ENCODE results near the gene TMEM255A.

TMEM255A gene

GRCh38 chrX:120304256-120304655 lies 7.0 kb downstream of the TMEM255A start:
- no peaks in the 10 kb centered on the region for H3K36me3 ChIP-seq (ENCODE audit: control insufficient read depth, insufficient read depth, low read length)
- H3K27me3 ChIP-seq (ENCODE audit: control insufficient read depth, insufficient read depth, low read length) = no peaks in the 10 kb centered on the region
- no peak overlapping the region for H3K4me3 ChIP-seq (ENCODE audit: low read depth, low read length)
- H2AFZ ChIP-seq = no peak overlapping the region
- H3K9me3 ChIP-seq (ENCODE audit: control insufficient read depth, low read length) = no peaks in the 10 kb centered on the region
- no peaks in the 10 kb centered on the region for H3K79me2 ChIP-seq
- no peak overlapping the region for H3K4me2 ChIP-seq (ENCODE audit: low read length)
- TF ChIP-seq CTCF (IDR thresholded peaks at IDR 0.05) = no peak
- no peak overlapping the region for H3K27ac ChIP-seq
- no peak overlapping the region for H3K9ac ChIP-seq
- H3K4me1 ChIP-seq = peaks cover 2% of the 10 kb centered on the region

GRCh38 chrX:120302434-120302833 lies 8.8 kb downstream of the TMEM255A start:
- Histone ChIP-seq H3K9ac (no peak overlapping the region), H3K4me3 (ENCODE audit: low read depth, low read length) (no peak overlapping the region), H3K79me2 (no peaks in the 10 kb centered on the region), H3K4me2 (ENCODE audit: low read length) (no peak overlapping the region), H3K27ac (peak overlapping the region; percentile 24), H2AFZ (peak overlapping the region; percentile 62), H3K4me1 (peaks cover 2% of the 10 kb centered on the region), H3K27me3 (ENCODE audit: control insufficient read depth, insufficient read depth, low read length) (no peaks in the 10 kb centered on the region), H3K36me3 (ENCODE audit: control insufficient read depth, insufficient read depth, low read length) (no peaks in the 10 kb centered on the region), H3K9me3 (ENCODE audit: control insufficient read depth, low read length) (no peaks in the 10 kb centered on the region)
- no peak for TF ChIP-seq CTCF (IDR thresholded peaks at IDR 0.05)

GRCh38 chrX:120301960-120302359 lies 9.3 kb downstream of the TMEM255A start:
- Histone ChIP-seq H3K9ac (no peak overlapping the region), H3K36me3 (ENCODE audit: control insufficient read depth, insufficient read depth, low read length) (no peaks in the 10 kb centered on the region), H3K4me2 (ENCODE audit: low read length) (no peak overlapping the region), H3K27ac (peak overlapping the region; percentile 24), H2AFZ (peak overlapping the region; percentile 62), H3K9me3 (ENCODE audit: control insufficient read depth, low read length) (no peaks in the 10 kb centered on the region), H3K27me3 (ENCODE audit: control insufficient read depth, insufficient read depth, low read length) (no peaks in the 10 kb centered on the region), H3K79me2 (no peaks in the 10 kb centered on the region), H3K4me1 (peaks cover 2% of the 10 kb centered on the region), H3K4me3 (ENCODE audit: low read depth, low read length) (no peak overlapping the region)
- TF ChIP-seq CTCF (IDR thresholded peaks at IDR 0.05) = no peak

GRCh38 chrX:120301497-120301896 lies 9.8 kb downstream of the TMEM255A start:
- Histone ChIP-seq H2AFZ (no peak overlapping the region), H3K27ac (no peak overlapping the region), H3K4me1 (peaks cover 2% of the 10 kb centered on the region), H3K36me3 (ENCODE audit: control insufficient read depth, insufficient read depth, low read length) (no peaks in the 10 kb centered on the region), H3K79me2 (no peaks in the 10 kb centered on the region), H3K4me2 (ENCODE audit: low read length) (no peak overlapping the region), H3K9me3 (ENCODE audit: control insufficient read depth, low read length) (no peaks in the 10 kb centered on the region), H3K27me3 (ENCODE audit: control insufficient read depth, insufficient read depth, low read length) (no peaks in the 10 kb centered on the region), H3K4me3 (ENCODE audit: low read depth, low read length) (no peak overlapping the region), H3K9ac (no peak overlapping the region)
- TF ChIP-seq CTCF (IDR thresholded peaks at IDR 0.05) = no peak

GRCh38 chrX:120299928-120300327 lies 11.3 kb downstream of the TMEM255A start:
- Histone ChIP-seq H3K27me3 (ENCODE audit: control insufficient read depth, insufficient read depth, low read length) (no peaks in the 10 kb centered on the region), H3K9ac (no peak overlapping the region), H3K4me1 (peaks cover 2% of the 10 kb centered on the region), H3K9me3 (ENCODE audit: control insufficient read depth, low read length) (no peaks in the 10 kb centered on the region), H3K4me3 (ENCODE audit: low read depth, low read length) (no peak overlapping the region), H2AFZ (peak overlapping the region; percentile 33), H3K79me2 (no peaks in the 10 kb centered on the region), H3K4me2 (ENCODE audit: low read length) (no peak overlapping the region), H3K36me3 (ENCODE audit: control insufficient read depth, insufficient read depth, low read length) (no peaks in the 10 kb centered on the region), H3K27ac (no peak overlapping the region)
- no peak for TF ChIP-seq CTCF (IDR thresholded peaks at IDR 0.05)

Data from parathyroid adenoma (tissue), 2 donors.